GM06990 (cell line): ENCODE measurements around the gene GLT8D2.

Experiments used
- DNase-seq: peaks from one replicate; pipeline ENCODE4 v3.0.0-alpha.2; 2011; ENCODE audit not compliant: insufficient read length; ENCODE audit errors: extremely low read depth
- H3K27me3 ChIP-seq: replicated peaks from 2 replicates; pipeline ENCODE4 v1.6.0; 2011; ENCODE audit warnings: low read length; ENCODE audit not compliant: control insufficient read depth, insufficient read depth
- H3K36me3 ChIP-seq: 2 replicates; pipeline ENCODE4 v1.5.1; 2011; ENCODE audit warnings: low read length; ENCODE audit not compliant: control insufficient read depth, insufficient read depth
- H3K4me3 ChIP-seq: replicated peaks from 2 replicates; pipeline ENCODE4 v1.5.1; 2011; ENCODE audit warnings: low read depth, mild to moderate bottlenecking, control low read depth, low read length
- TF ChIP-seq, protein P1 (sequence below): IDR thresholded peaks from 2 replicates; pipeline ENCODE4 v1.5.1; 2011; ENCODE audit warnings: low read length, control low read depth, mild to moderate bottlenecking, inconsistent platforms; ENCODE audit not compliant: insufficient read depth, poor library complexity, severe bottlenecking

GLT8D2 gene

DNA sequence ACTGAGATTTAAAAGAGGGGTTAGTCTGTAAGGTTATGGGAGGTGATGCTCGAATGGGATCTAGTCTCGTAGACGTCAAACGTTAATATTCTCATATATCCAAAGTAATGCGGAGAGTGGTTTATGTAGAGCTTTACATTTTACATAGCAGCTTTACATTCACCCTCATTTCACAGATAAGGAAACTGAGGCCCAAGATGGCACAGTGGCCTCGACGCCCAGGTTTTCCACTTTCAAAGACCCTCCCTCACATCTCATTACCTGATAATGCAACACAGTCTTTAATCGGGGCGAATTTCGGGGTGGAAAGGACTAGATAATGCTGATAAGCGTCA lies 84.8 kb downstream of the GLT8D2 start:
- no peak for DNase-seq
- Histone ChIP-seq H3K4me3 (peak overlapping the region; percentile 77), H3K27me3 (no peaks in the 10 kb centered on the region), H3K36me3 (peaks cover 3% of the 10 kb centered on the region)
- TF ChIP-seq, protein P1, sequence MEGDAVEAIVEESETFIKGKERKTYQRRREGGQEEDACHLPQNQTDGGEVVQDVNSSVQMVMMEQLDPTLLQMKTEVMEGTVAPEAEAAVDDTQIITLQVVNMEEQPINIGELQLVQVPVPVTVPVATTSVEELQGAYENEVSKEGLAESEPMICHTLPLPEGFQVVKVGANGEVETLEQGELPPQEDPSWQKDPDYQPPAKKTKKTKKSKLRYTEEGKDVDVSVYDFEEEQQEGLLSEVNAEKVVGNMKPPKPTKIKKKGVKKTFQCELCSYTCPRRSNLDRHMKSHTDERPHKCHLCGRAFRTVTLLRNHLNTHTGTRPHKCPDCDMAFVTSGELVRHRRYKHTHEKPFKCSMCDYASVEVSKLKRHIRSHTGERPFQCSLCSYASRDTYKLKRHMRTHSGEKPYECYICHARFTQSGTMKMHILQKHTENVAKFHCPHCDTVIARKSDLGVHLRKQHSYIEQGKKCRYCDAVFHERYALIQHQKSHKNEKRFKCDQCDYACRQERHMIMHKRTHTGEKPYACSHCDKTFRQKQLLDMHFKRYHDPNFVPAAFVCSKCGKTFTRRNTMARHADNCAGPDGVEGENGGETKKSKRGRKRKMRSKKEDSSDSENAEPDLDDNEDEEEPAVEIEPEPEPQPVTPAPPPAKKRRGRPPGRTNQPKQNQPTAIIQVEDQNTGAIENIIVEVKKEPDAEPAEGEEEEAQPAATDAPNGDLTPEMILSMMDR = no peak

DNA sequence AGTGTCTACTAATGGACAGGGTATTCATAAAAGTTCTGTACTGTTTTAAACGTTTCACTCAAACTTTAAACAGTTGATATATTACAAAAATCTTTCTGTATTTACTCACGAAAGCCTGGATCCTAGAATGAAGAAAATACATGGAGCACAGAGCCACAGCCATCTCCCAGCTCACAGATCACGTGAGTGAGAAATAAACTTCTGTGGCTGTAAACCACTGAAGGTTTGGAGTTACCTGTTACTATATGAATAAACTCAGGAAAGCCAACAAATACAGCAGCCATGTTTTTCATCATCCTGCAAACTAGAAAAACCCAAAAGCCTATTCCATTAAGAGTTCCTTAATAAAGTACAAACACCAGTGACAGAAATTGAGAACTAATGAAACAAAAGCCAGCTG lies 85.2 kb downstream of the GLT8D2 start:
- DNase-seq = no peak
- no peaks in the 10 kb centered on the region for H3K27me3 ChIP-seq
- H3K36me3 ChIP-seq = peaks cover 3% of the 10 kb centered on the region
- TF ChIP-seq, protein P1 = no peak
- H3K4me3 ChIP-seq = peak overlapping the region; percentile 77

DNA sequence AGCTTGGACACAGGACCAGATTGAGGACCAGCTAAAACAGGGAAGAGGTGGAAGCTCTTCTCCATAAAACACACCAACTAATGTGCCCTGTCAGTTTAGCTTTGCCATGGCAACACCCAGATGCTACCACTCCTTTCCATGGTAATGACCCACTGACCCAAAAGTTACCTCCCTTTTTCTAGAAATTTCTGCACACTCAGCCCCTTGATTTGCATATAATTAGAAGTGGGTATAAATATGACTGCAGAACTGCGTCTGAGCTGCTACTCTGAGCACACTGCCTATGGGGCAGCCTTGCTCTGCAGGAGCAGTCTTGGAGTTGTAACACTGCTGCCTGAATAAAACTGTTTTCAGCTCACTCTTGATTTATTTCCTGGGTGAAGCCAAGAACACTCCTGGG lies 87.5 kb downstream of the GLT8D2 start:
- H3K27me3 ChIP-seq = no peaks in the 10 kb centered on the region
- no peak for DNase-seq
- no peak overlapping the region for H3K4me3 ChIP-seq
- H3K36me3 ChIP-seq = no peaks in the 10 kb centered on the region; the same call in 1 of the 2 replicates
- TF ChIP-seq, protein P1 = no peak

DNA sequence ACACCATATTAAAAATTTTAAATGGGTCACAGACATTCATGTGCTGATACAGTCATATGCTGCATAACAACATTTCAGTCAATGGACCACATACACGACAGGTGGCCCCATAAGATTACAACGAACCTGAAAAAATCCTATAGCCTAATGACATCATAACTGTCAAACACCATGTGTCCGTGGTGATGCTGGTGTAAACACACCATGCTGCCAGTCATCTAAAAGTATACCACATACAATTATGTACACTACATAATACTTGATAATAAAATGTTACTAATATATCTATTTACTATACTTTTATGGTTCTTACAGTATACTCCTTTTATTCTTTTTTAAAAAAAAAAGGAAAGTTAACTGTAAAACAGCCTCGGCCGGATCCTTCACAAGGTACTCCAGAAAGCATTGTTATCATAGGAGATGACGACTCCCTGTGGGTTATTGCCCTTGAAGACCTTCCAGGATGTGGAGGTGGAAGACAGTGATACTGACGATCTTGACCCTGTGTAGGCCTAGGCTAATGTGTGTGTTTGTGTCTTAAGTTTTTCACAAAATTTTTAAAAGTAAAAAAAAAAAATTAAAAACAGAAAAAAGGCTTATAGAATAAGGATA lies 89.3 kb downstream of the GLT8D2 start:
- Histone ChIP-seq H3K4me3 (no peak overlapping the region), H3K27me3 (no peaks in the 10 kb centered on the region), H3K36me3 (no peaks in the 10 kb centered on the region; the same call in 1 of the 2 replicates)
- TF ChIP-seq, protein P1 = no peak
- DNase-seq = no peak

DNA sequence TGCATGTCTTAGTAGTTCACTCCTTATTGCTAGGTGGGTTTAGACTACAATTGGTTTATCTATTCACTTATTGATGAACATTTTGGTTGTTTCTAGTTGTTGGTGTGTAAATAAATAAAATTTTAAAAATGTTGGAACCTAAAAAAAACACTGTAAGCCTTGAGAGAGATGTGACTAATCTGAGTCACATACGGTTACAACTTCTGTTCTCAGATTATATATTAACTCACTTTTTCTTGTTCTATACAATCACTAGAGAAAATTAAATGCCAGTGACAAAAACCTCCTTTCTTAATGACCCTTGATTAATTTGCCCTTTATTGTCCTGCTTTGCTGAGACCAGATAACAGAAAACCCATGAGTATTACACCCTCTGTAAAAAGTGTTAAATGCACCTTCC lies 91.4 kb downstream of the GLT8D2 start:
- DNase-seq = no peak
- Histone ChIP-seq H3K4me3 (no peak overlapping the region), H3K27me3 (no peaks in the 10 kb centered on the region), H3K36me3 (no peaks in the 10 kb centered on the region; the same call in 1 of the 2 replicates)
- TF ChIP-seq, protein P1 = no peak
